Eye (tissue), 1 donor: ENCODE data around the gene NRCAM.
"Not testable (repeated sequence)": the region's sequence is repeated elsewhere in the genome, so short reads cannot be mapped to it uniquely, and the experiment has no call there.

Experiments
- DNase-seq: peaks from one replicate; pipeline ENCODE4 v3.0.0-alpha.2; 2015

The NRCAM gene

DNA sequence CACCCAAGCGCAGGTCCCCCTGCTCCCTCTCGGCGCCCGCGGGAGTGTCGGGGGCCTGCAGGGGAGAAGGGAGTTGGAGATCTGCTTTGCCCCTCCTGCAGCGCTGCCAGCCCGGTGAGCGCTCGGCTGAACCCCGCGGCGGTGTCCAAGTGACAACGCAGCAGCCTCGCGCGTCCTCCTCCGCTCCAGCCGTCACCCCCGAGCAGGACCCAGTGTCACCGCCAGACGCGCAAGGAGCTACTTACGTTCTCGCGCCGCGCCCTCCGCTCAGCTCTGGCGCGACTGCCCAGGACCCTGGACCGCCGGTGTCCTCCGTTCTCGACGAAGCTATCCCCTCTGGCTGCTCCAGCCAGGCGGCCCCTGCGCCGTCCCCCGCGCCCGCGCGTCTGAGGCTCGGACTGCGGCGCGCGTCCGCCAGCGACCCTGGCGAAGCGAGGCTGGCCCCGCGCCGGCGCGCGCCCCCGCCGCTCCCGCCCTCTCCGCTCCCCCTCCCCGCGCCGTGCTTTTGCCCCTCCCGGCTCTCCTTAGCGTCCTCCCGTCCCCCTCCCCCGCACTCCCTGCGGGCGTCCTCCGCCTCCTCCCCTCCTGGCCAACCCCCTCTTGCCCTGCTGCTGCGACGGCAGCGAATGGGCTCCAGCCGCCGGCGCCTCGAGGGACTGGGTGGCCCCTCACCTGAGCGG lies at the start of gene NRCAM:
Gene NRCAM, minus strand, starts transcription at position 439 of the 680 bp plus-strand sequence. CDS start 216,372 bp downstream, outside the sequence.
- DNase-seq, result peak; percentile 94

DNA sequence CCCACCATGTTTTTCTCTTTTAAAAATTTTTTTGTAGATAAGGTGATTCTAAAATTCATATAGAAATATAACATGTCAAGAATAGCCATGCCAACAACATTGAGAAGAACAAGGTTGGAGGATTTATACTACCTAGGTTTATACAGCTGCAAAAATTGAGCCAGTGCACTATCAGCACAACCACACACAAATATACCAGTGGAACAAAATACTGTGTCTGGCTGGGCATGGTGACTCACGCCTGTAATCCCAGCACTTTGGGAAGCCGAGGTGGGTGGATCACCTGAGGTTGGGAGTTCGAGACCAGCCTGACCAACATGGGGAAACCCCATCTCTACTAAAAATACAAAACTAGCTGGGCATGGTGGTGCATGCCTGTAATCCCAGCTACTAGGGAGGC lies 48.3 kb upstream of the NRCAM start:
- DNase-seq, result not testable (repeated sequence)

GRCh38 chr7:108503112-108504026 lies 47.1 kb upstream of the NRCAM start:
- DNase-seq, result no peak

DNA sequence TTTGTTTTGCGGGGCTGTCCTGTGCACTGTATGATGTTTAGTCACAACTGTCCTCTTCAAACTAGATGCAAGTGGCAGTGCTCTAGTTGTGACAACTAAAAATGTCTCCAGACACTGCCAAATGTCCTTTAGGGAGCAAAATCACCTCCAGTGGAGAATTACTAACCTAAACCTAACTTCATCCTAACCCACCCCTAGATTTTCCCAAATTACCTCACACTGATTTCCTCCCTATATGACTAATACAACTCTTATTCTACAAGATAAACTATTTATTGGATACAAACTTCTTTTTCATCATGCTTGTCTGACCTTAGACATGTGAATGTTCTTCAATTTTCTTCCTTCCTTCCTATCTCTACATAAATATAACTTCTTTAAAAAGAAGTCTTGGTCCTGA lies 43.3 kb upstream of the NRCAM start:
- no peak for DNase-seq

GRCh38 chr7:108498481-108498880 lies 42.2 kb upstream of the NRCAM start:
- DNase-seq, result no peak

DNA sequence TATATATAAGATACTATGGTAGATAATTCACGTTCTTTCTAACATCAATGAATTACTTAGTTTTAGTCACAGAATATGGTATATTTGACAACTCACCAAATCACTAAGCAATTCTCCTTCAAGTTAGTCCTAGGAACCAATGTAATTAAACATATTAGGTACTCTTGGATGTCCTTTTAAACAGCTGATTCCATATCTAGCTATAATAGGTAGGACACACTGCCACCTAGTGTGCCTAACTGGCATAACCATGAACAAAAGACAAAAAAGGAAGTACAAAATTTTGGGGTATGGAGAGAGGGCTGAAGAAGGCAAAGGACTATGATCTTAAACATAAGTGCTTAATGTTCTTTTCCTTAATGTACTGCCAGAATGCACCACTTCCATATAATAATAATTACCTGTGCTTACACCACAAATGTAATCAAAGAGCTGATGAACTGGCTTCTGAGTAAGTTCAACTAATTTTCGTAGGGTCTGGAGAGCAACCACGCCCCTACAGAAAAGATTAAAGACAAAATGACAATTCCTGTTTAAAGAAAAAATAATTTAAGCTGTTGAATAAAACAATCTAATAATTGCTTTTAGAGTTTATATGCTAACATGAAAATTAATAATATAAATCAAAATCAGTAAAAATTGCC lies 41.0 kb upstream of the NRCAM start:
- peak; percentile 83 for DNase-seq

- DNase-seq, result no peak
Observed at GRCh38 chr7:108492742-108493141, 36.5 kb upstream of the NRCAM start.

- no peak for DNase-seq
Observed at GRCh38 chr7:108488768-108489538, 32.7 kb upstream of the NRCAM start.

GRCh38 chr7:108487646-108488045 lies 31.4 kb upstream of the NRCAM start:
- DNase-seq, result no peak

DNA sequence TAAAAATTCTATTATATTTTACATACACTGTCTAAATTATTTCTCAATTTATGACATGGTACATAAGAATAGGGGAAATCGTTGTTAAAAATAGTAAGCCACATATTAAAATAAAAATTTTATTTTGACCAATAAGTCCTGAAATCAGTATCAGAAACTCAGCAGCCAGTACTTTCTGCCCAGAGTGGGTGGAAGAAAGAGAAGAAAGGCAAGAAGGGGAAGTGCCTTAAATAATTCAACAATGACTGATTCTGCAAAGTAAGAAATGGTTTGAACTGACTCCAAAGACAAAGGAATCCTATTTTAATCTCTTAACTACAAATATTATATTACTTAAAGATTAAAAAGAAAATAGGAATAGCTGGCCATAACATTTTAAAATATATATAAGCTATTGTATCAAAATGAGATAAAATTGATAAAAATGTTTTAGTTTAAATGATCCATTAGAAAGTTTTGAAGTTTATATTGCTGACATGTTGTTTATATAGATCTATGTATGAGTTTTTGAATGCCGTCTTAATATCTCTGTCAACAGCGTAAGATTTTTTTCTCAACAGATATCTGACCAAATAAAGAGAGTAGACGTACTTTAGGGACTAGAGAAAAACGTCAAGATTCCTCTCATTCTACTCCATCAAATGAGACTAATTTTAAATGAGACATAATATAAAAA lies 30.2 kb upstream of the NRCAM start:
- DNase-seq, result no peak

DNA sequence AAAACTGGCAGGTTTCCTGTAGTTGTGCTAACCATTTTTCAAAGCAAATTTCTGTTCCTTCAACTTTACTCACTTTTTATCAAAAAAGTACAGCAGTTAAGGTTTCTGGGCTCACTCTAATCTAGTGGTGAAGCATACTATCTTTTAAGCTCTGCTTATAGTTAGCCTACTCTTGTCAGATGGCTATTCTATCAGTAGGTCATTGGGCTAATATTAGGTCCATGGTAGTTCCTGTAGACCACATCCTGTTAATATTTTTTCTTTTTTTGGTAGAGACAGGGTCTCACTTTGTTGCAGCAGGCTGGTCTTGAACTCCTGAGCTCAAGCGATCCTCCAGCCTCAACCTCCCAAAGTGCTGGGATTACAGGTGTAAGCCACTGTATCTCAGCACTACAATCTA lies 27.9 kb upstream of the NRCAM start:
- no peak for DNase-seq

- no peak for DNase-seq
Observed at GRCh38 chr7:108480311-108480710, 24.1 kb upstream of the NRCAM start.

- no peak for DNase-seq
Observed at GRCh38 chr7:108479751-108480150, 23.5 kb upstream of the NRCAM start.

DNA sequence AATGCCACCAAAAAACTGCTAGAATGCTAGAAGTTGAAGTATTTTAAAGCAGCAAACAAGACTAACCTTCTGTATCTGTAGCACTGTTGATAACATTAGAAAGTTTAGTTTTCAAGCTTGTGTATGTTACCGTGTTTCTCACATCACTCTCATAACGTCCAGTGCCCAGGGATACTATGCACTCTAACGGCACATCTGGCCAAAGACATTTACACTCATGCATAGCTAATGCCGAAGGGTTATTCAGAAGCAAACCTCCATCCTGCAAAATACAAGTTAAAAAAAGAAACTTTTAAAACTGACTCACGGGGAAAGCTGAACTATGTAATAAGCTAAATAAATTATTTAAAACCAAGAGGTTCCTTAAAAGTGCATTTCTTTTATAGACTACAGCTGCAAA lies 22.9 kb upstream of the NRCAM start:
- DNase-seq, result no peak

DNA sequence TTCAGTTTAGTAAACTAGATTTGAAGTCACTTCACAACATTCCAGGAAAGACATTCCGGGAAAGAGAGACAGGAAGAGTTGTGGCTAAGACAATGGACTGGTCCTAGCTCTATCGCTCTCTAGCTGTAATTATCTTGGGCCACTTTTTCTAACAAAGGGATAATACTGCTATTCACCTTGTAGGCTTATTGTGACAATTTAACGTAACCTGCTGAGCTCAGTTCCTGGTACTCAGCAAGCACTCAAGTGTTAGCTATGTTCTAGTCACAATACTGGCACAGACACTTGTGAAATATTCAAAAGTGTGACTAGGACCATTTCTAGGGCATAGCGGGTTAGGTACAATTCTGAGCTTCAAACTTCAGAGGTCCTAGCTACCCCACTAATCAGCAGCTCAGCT lies 12.0 kb upstream of the NRCAM start:
- no peak for DNase-seq

DNA sequence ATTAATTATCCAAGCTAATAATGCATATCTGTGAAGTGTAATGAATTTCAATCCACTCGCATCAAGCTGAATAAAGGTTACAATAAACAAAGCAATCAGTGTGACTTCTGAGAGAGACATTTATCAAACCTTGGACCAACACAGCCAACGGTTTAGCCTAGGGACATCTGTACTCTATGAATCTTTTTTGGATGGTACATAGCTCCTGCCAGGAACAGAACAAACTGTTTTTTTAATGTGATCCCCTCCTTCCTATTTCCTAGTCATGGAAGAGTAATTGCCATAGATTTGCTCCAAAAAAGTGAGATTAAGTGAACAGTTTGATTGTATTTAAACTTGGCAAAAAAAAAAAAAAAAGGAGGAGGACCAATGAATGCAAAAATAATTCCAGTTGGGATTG lies 11.2 kb upstream of the NRCAM start:
- DNase-seq, result no peak

- DNase-seq, result not testable (repeated sequence)
Observed at GRCh38 chr7:108466322-108466721, 10.1 kb upstream of the NRCAM start.

- DNase-seq, result no peak
Observed at GRCh38 chr7:108464743-108465142, 8.5 kb upstream of the NRCAM start.

GRCh38 chr7:108463613-108464012 lies 7.4 kb upstream of the NRCAM start:
- DNase-seq, result no peak

GRCh38 chr7:108461840-108462239 lies 5.6 kb upstream of the NRCAM start:
- peak; percentile 39 for DNase-seq

GRCh38 chr7:108460964-108461363 lies 4.7 kb upstream of the NRCAM start:
- DNase-seq, result no peak

DNA sequence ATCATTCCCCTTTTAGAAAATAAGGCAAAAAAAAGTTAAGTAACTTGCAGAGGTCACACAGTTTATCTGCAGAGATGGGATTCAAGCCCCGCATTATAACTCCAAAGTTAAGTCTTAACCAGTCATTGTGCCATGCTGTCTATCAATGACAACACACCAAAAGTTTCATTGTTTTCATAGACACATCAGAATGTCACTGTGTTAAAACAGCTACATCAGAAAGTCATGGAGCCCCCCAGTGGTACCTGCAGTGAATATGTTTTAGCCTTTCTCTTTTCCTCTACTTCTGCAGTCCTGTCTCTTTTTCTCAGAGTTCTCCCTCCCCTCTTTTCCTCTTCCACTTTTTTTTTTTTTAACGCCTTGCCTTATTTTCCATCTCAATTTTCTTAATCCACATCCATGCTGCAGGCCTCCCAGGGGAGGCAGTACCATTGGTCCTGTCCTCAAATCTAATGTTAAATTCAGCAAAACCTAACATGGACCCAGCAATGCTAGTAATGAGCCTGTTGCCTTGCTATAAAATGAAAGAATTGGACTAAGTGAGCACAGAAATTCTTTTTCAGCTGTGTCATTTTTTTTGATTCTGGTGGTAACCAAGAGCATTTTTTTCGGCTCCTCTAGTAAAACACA lies 3.8 kb upstream of the NRCAM start:
- peak; percentile 62 for DNase-seq
